ENCODE measurements around the gene PNRC2.
"Not testable (repeated sequence)": the region's sequence is repeated elsewhere in the genome, so short reads cannot be mapped to it uniquely, and the experiment has no call there.

PNRC2 gene

DNA sequence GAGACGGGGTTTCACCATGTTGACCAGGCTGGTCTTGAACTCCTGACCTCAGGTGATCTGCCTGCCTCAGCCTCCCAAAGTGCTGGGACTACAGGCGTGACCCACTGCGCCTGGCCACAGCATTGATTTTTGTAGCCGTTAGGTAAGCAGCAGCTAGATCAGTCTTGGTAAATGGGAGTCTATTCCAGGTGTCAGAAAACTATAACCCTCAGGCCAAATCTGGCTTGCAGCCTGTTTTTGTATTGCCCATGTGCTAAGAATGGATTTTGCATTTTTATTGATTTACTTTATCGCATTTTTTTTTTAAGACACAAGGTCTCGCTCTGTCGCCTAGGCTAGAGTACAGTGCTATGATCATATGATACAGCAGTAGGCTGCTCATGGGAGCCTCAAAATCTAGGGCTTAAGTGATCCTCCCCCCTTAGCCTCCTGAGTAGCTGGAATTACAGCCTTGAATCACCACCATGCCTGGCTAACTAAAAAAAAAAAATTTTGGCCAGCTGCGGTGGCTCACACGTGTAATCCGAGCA is 37.1 kb downstream of the PNRC2 start:
- DNase-seq: no peak

DNA sequence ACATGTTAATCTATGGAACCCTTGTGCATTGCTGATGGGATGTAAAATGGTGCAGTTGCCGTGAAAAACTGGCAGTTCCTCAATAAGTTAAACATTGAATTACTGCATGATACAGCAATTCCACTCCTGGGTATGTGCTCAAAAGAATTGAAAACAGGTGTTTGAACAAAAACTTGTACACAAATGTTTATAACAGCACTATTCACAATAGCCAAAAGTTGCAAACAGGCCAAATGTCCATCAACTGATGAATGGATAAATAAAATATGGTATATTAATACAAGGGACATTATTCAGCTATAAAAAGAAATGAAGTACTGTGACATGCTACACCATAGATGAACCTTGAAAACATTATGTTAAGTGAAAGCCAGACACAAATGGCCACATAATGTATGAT is 38.2 kb downstream of the PNRC2 start:
- DNase-seq: no peak

DNA sequence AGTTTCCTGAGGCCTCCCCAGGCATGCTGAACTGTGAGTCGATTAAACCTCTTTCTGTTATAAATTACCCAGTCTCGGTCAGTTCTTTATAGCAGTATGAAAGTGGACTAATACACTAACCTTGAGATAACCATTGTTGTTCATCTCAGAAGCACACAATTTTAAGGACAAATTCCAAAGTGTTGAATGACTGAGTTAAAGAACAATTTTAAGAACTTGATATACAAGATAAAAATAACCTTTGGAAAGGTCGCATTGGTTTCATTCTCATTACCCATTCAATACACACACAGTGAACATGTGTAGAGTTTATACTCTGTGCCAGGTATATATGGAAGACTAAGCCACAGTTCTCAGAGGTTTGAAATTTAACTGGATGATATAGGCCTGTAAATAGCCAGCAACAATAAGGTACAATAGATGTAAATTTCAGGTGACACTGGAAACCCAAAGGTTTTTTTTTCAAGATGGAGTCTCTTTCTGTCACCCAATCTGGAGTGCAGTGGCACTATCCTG is 39.6 kb downstream of the PNRC2 start:
- DNase-seq: peak; percentile 18

DNA sequence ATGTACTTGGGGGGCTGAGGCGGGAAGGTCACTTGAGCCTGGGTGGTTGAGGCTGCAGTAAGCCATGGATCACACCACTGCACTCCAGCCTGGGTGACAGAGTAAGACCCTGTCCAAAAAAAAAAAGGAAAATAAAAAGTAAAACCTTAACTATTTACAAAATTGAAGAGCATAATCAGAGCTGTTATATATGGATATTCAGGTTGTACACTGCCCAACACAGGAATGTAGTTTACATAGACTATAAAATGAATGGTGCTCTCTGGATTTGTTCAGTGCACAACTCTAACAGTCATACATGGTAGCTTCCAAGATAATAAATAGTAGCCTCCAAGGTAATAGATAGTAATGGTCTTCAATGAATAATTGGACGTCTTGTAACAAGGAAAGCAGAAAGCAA is 43.1 kb downstream of the PNRC2 start:
- no peak for DNase-seq

DNA sequence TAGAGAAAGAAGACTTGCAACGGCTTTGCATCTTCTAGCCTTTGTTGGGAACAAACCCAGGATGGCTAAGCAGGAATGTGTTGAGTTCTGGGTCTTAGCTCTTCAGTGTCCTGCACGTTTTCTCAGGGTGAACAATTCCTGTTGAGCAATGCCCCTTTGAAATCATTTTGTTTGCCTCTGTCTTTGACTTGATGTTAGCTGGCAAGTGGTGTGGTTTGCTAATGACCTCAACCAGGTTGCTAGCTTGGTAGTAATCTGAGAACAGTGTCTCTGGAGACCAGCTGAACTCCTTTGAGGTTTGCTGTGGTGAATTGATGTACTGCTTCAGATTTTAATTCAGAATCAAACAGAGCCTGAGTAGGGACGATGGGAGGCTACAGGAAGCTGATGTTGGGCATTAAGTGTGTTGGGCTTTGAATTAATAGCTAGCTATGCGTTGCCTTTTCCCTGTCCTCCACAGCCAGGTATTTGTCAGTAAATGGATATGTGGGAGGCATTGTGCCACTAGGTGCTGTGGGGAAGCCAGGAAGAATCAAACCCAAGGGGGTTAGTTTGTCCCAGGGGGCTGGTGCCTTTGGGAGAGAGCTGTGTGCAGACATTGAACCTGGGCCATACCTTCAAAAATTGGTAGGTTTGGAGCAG is 43.8 kb downstream of the PNRC2 start:
- peak; percentile 78 for DNase-seq

DNA sequence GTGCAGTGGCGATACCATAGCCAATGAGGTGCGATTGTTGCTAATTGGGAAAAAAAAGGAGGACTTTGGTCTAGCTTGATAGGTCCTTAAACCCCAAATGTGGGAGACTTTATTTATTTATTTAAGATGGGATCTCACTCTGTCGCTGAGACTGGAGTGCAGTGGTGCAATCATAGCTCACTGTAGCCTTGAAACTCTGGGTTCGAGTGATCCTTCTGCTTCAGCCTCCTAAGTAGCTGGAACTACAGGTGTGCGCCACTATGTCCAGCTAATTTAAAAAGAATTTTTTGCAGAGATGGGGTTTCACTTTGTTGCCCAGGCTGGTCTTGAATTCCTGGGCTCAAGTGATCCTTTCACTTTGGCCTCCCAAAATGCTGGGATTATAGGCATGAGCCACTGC is 44.5 kb downstream of the PNRC2 start:
- no peak for DNase-seq

DNA sequence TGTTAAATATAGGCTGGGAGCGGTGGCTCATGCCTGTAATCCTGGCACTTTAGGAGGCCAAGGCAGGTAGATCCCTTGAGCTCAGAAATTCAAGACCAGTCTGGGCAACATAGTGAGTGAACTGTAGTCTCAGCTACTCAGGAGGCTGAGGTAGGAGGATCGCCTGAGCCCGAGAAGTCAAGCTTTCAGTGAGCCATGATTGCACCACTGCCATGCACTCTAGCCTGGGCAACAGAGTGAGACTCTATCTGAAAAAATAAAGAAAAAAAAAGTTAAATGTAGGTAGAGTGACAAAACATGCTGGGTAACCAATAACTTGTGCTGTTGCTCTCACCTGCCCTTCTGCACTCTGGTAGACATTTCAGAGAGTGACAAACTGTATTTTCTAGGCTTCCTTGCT is 45.5 kb downstream of the PNRC2 start:
- DNase-seq: no peak

DNA sequence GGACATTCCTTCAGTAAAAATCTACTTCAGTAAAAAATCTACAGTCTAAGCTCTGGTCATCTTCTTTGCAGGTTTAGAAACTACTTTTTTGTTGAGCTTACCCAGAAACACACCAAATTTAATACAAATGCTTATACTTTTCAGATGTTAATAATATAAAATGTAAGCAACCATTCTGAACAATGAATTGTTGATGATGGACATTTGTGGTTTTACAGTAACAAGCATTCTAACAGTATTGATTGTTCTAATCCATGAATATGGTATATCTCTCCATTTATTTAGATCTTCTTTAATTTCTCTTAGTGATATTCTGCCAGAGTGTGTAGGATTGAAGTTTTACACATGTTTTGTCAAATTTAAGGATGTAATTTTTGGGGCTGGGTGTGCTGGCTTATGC is 47.5 kb downstream of the PNRC2 start:
- DNase-seq: no peak

DNA sequence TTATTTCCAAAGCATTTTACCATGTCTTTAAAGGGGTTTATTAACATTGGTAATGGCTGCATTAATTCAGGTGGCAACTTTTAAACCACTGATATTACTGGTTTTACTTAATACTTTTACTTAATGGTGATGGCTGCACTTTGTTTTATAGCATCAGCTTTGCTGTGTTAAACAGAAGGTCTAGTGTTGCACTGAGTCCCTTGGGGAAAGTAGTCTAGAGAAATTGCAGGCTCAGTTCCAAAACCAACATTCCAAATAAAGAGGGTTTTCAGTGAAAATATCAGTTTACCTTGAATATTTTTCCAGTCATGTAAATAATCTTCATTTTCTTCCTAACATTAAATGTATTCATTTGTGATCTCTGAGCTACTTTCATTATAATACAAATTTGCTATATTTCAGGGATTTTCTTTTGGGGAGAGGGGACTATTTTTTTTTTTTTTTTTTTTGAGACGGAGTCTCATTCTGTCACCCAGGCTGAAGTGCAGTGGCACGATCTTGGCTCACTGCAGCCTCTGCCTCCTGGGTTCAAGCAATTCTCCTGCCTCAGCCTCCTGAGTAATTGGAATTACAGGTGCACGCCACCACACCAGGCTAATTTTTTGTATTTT is 49.1 kb downstream of the PNRC2 start:
- peak; percentile 72 for DNase-seq

DNA sequence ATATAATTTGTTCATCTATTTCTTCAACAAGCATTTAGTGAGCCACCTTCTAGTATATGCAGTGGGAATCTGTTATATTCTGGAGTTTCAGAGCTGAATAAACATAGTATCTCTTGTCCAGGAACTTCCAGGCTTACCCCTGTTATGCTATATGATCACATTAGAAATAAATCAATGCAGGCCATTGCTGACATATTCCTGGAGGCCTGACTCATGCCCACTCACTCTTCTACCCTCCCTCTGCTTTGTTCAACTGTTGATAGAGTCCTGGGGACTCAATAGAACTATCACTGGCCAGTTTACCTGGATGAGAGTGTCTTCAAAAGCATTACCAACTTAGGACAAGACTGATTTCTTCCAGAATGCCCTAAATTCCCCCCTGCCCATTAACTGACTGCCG is 49.8 kb downstream of the PNRC2 start:
- peak; percentile 83 for DNase-seq

DNA sequence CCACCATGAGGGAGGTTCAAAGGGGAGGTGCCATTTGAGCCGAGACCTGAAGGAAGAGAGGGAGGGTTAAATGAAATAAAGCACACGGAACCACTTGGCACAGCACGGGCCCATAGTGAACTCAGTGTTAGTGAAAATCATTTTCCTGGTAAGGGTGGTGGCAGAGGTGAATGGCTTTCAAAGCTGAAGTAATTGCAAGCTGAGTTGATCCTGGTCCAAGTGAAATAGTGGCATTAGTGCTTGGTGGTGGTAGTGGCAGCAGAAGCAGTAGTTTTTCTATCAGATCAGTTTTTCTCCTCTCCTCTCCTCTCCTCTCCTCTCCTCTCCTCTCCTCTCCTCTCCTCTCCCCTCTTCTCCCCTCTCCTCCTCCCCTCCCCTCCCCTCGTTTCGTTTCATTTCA is 51.0 kb downstream of the PNRC2 start:
- DNase-seq: no peak

DNA sequence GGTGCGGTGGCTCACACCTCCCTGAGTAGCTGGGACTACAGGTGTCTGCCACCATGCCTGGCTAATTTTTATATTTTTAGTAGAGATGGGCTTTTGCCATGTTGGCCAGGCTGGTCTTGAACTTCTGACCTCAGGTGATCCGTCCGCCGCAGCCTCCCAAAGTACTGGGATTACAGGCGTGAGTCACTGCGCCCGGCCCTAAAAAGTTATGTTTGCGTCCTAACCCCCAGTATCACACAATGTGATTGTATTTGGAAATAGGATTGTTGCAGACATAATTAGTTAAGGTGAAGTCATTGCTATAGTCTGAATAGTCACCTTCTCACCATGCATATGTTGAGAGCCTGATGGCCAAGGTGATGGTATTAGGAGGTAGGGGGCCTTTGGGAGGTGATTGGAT is 53.2 kb downstream of the PNRC2 start:
- DNase-seq: not testable (repeated sequence)
